OCI-LY3 (cell line): ENCODE measurements around the gene SPAG8.

Experiments used
- EZH2phosphoT487 ChIP-seq: fragments of 200-600 bp; shearing (Covaris generic); IDR thresholded peaks from 2 replicates; pipeline ENCODE4 v1.6.1; 2018; ENCODE audit warnings: antibody characterized with exemption, mixed run types, low read depth
- TF ChIP-seq, protein P1 (sequence below): fragments of 200-600, 300-600 bp; sonication (generic); IDR thresholded peaks from 2 replicates; pipeline ENCODE4 v1.5.1; 2014; ENCODE audit warnings: antibody characterized with exemption, low read length, low read depth

DNA sequence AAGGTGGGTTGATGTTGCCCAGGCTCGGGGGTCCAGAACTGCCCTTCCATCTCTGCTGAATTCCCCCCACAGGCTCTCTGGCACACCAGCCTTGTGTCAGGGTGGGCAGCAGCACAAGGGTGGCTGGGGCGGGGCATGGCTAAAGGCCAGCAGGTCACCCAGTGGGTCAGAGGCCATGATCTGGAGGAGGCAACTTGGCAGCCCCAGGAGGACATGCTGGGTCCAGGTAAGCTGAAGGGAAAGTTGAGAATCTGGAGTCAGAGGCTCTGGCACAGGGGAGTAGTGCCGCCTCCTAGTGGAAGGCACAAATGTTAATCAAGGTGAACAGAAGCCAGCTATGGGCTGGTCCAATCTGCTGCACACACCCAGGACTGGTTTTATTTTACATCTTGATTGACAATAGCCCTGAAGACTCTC lies 23.2 kb upstream of the SPAG8 start:
- TF ChIP-seq, protein P1, sequence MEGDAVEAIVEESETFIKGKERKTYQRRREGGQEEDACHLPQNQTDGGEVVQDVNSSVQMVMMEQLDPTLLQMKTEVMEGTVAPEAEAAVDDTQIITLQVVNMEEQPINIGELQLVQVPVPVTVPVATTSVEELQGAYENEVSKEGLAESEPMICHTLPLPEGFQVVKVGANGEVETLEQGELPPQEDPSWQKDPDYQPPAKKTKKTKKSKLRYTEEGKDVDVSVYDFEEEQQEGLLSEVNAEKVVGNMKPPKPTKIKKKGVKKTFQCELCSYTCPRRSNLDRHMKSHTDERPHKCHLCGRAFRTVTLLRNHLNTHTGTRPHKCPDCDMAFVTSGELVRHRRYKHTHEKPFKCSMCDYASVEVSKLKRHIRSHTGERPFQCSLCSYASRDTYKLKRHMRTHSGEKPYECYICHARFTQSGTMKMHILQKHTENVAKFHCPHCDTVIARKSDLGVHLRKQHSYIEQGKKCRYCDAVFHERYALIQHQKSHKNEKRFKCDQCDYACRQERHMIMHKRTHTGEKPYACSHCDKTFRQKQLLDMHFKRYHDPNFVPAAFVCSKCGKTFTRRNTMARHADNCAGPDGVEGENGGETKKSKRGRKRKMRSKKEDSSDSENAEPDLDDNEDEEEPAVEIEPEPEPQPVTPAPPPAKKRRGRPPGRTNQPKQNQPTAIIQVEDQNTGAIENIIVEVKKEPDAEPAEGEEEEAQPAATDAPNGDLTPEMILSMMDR = peak; percentile 45
- TF ChIP-seq EZH2phosphoT487 = no peak
